Superior temporal gyrus (tissue), 1 donor: ENCODE data around the gene TUG1.

Experiments
- DNase-seq: peaks from one replicate; pipeline ENCODE4 v3.0.0-alpha.2; 2016; ENCODE audit errors: extremely low spot score

Gene TUG1

GRCh38 chr22:31001124-31001770, 32.2 kb downstream of the TUG1 start:
- no peak for DNase-seq

- no peak for DNase-seq
Observed at GRCh38 chr22:31005535-31005934, 36.5 kb downstream of the TUG1 start.

GRCh38 chr22:31019191-31019930, 50.3 kb downstream of the TUG1 start:
- DNase-seq = no peak

- DNase-seq = no peak
Observed at GRCh38 chr22:31020334-31020733, 51.3 kb downstream of the TUG1 start.

- no peak for DNase-seq
Observed at GRCh38 chr22:31022516-31022915, 53.5 kb downstream of the TUG1 start.
